Psoas muscle (tissue), 7 donors: ENCODE measurements around the gene ZBED4. TPM values are rescaled to one million over a fixed set of nuclear protein-coding genes. Genes with fewer than 3 reads are reported as not detected.

ENCODE experiments used
- polyA plus RNA-seq, 3 donors: library from polyadenylated mRNA; stranded (reverse); fragments of 200-250 nt; gene quantifications; one replicate each; pipeline ENCODE4 v1.2.3, GENCODE V29; 2013
- total RNA-seq, 4 donors: library from RNA; stranded (reverse); fragmentation: NEBNext Ultra II Directional in 2 of 4; extraction: Animal tissue kit (Norgen Biotek cat#: 25700) in 2 of 4; gene quantifications; one replicate each; pipeline versions ENCODE4 v1.2.1 to v1.2.4, GENCODE V29; 2021 to 2023
- donor health status: healthy with polysubstance abuse.
- donor health status: DM: no; HTN: no; CAD: no; lungs with moderate emphysema.
- donor health status: Bipolar disorder and iron deficiency.
- donor health status: healthy.
- donor health status: DM: no; HTN: no; CAD: no.
- donor health status: DM: no; HTN: no; CAD: no.
- donor health status: DM: yes; HTN: yes; CAD: no.

The ZBED4 gene
- total and polyA plus RNA-seq, 7 donors: 3.3 to 17.9 (median 8.3) TPM

Other genes starting within 250 kb of the ZBED4 start
- 10 to 100 TPM; 16.9 to 22.9 (median 20.3) TPM for gene BRD1, start 26.0 kb upstream of the ZBED4 start, total RNA-seq
- 10 to 100 TPM in 2 of 3 donors, 1 to 10 TPM in 1; 7.9 to 12.8 (median 10.1) TPM for gene BRD1, start 26.0 kb upstream of the ZBED4 start, polyA plus RNA-seq
- 10 to 100 TPM in 2 of 4 donors, 1 to 10 TPM in 2; 6.5 to 10.8 (median 8.7) TPM for gene ALG12, start 64.6 kb downstream of the ZBED4 start, total RNA-seq
- gene ALG12, start 64.6 kb downstream of the ZBED4 start, polyA plus RNA-seq: 10 to 100 TPM in 1 of 3 donors, 1 to 10 TPM in 2; 8.0 to 11.0 (median 8.2) TPM
- 10 to 100 TPM in 3 of 4 donors, 1 to 10 TPM in 1; 9.9 to 14.0 (median 11.5) TPM for gene CRELD2, start 64.8 kb downstream of the ZBED4 start, total RNA-seq
- gene CRELD2, start 64.8 kb downstream of the ZBED4 start, polyA plus RNA-seq: 10 to 100 TPM in 2 of 3 donors, 1 to 10 TPM in 1; 8.8 to 14.1 (median 11.6) TPM
- gene PIM3, start 106.9 kb downstream of the ZBED4 start, total RNA-seq: 100 to 1,000 TPM in 2 of 4 donors, 10 to 100 TPM in 2; 40.5 to 128 (median 84.5) TPM
- gene PIM3, start 106.9 kb downstream of the ZBED4 start, polyA plus RNA-seq: 10 to 100 TPM; 66.4 to 84.5 (median 79.0) TPM
- not detected for gene IL17REL, start 158.9 kb downstream of the ZBED4 start, total RNA-seq
- not detected for gene IL17REL, start 158.9 kb downstream of the ZBED4 start, polyA plus RNA-seq
- not detected for gene TTLL8, start 204.5 kb downstream of the ZBED4 start, total RNA-seq
- not detected for gene TTLL8, start 204.5 kb downstream of the ZBED4 start, polyA plus RNA-seq
- not detected for gene MLC1, start 231.6 kb downstream of the ZBED4 start, total RNA-seq
- under 1 TPM in 1 of 3 donors, not detected in 2; under 0.01 TPM for gene MLC1, start 231.6 kb downstream of the ZBED4 start, polyA plus RNA-seq
- gene MOV10L1, start 236.2 kb downstream of the ZBED4 start, total RNA-seq: under 1 TPM in 2 of 4 donors, not detected in 2; 0.07 to 0.39 TPM
- gene MOV10L1, start 236.2 kb downstream of the ZBED4 start, polyA plus RNA-seq: under 1 TPM in 1 of 3 donors, not detected in 2; 0.05 TPM